ENCODE data around the gene MAF.

The MAF gene

GRCh38 chr16:79595931-79596450 is 4.5 kb downstream of the MAF start:
- H3K9ac ChIP-seq (ENCODE audit: low read length), result peak overlapping the region; percentile 88; the same call in 1 of the 2 replicates
- peak overlapping the region; percentile 79; the same call in 1 of the 2 replicates for H3K27ac ChIP-seq (ENCODE audit: low read length)
- H3K27me3 ChIP-seq (replicated peaks; ENCODE audit: insufficient read depth, low read length), result no peaks in the 10 kb centered on the region
- no peaks in the 10 kb centered on the region for H3K9me3 ChIP-seq (replicated peaks; ENCODE audit: insufficient read depth, low read length)
- H2AFZ ChIP-seq (ENCODE audit: low read length), result no peak overlapping the region
- peak; percentile 11 for DNase-seq
- no peak for TF ChIP-seq CTCF (IDR thresholded peaks at IDR 0.05; ENCODE audit: low read length)
- no peak for TF ChIP-seq EZH2phosphoT487 (IDR thresholded peaks at IDR 0.05; ENCODE audit: low read length)
- no peak for TF ChIP-seq EZH2 (optimal IDR thresholded peaks at IDR 0.05; ENCODE audit: low read depth, low read length)
- peak overlapping the region; percentile 51 for H3K4me2 ChIP-seq (ENCODE audit: low read depth, low read length)
- no peaks in the 10 kb centered on the region for H3K4me1 ChIP-seq (ENCODE audit: low read length)
- 0 out of 2 replicates have a peak, but pooled peaks cover 4% of the 10 kb centered on the region for H4K20me1 ChIP-seq (ENCODE audit: insufficient read depth, low read length)
- peaks cover 44% of the 10 kb centered on the region for H3K79me2 ChIP-seq (ENCODE audit: low read length)
- peak overlapping the region; percentile 79 for H3K4me3 ChIP-seq (ENCODE audit: low read length)
- H3F3A ChIP-seq (ENCODE audit: insufficient read depth, low read length), result peaks cover 57% of the 10 kb centered on the region
- H3K36me3 ChIP-seq (replicated peaks; ENCODE audit: insufficient read depth, low read length), result 0 out of 2 replicates have a peak, but pooled peaks cover 7% of the 10 kb centered on the region
- no peaks in the 10 kb centered on the region for H3K9me2 ChIP-seq (replicated peaks; ENCODE audit: insufficient read depth, low read length)

GRCh38 chr16:79595231-79595641 is 5.3 kb downstream of the MAF start:
- peak; percentile 32 for DNase-seq
- no peaks in the 10 kb centered on the region for H3K9me2 ChIP-seq (replicated peaks; ENCODE audit: insufficient read depth, low read length)
- H3K4me1 ChIP-seq (ENCODE audit: low read length), result no peaks in the 10 kb centered on the region
- H3K9ac ChIP-seq (ENCODE audit: low read length), result peak overlapping the region; percentile 88; the same call in 1 of the 2 replicates
- peak overlapping the region; percentile 79; the same call in 1 of the 2 replicates for H3K27ac ChIP-seq (ENCODE audit: low read length)
- H3K79me2 ChIP-seq (ENCODE audit: low read length), result peaks cover 42% of the 10 kb centered on the region
- no peaks in the 10 kb centered on the region for H3K27me3 ChIP-seq (replicated peaks; ENCODE audit: insufficient read depth, low read length)
- H3K4me3 ChIP-seq (ENCODE audit: low read length), result peak overlapping the region; percentile 79; the same call in 1 of the 2 replicates
- no peak overlapping the region for H2AFZ ChIP-seq (ENCODE audit: low read length)
- TF ChIP-seq EZH2 (optimal IDR thresholded peaks at IDR 0.05; ENCODE audit: low read depth, low read length) (no peak), CTCF (IDR thresholded peaks at IDR 0.05; ENCODE audit: low read length) (no peak), EZH2phosphoT487 (IDR thresholded peaks at IDR 0.05; ENCODE audit: low read length) (no peak)
- peaks cover 57% of the 10 kb centered on the region for H3F3A ChIP-seq (ENCODE audit: insufficient read depth, low read length)
- H3K36me3 ChIP-seq (replicated peaks; ENCODE audit: insufficient read depth, low read length), result 0 out of 2 replicates have a peak, but pooled peaks cover 7% of the 10 kb centered on the region
- no peaks in the 10 kb centered on the region for H3K9me3 ChIP-seq (replicated peaks; ENCODE audit: insufficient read depth, low read length)
- H3K4me2 ChIP-seq (ENCODE audit: low read depth, low read length), result peak overlapping the region; percentile 51; the same call in 1 of the 2 replicates
- 0 out of 2 replicates have a peak, but pooled peaks cover 4% of the 10 kb centered on the region for H4K20me1 ChIP-seq (ENCODE audit: insufficient read depth, low read length)

GRCh38 chr16:79593754-79594153 is 6.8 kb downstream of the MAF start:
- H3K36me3 ChIP-seq (replicated peaks; ENCODE audit: insufficient read depth, low read length), result 0 out of 2 replicates have a peak, but pooled peaks cover 7% of the 10 kb centered on the region
- DNase-seq, result no peak
- peaks cover 34% of the 10 kb centered on the region for H3K79me2 ChIP-seq (ENCODE audit: low read length)
- peaks cover 57% of the 10 kb centered on the region for H3F3A ChIP-seq (ENCODE audit: insufficient read depth, low read length)
- H3K9me2 ChIP-seq (replicated peaks; ENCODE audit: insufficient read depth, low read length), result no peaks in the 10 kb centered on the region
- no peaks in the 10 kb centered on the region for H3K27me3 ChIP-seq (replicated peaks; ENCODE audit: insufficient read depth, low read length)
- H3K27ac ChIP-seq (ENCODE audit: low read length), result no peak overlapping the region
- 0 out of 2 replicates have a peak, but pooled peaks cover 4% of the 10 kb centered on the region for H4K20me1 ChIP-seq (ENCODE audit: insufficient read depth, low read length)
- no peak overlapping the region for H2AFZ ChIP-seq (ENCODE audit: low read length)
- no peak overlapping the region for H3K4me2 ChIP-seq (ENCODE audit: low read depth, low read length)
- H3K9ac ChIP-seq (ENCODE audit: low read length), result no peak overlapping the region
- TF ChIP-seq EZH2 (optimal IDR thresholded peaks at IDR 0.05; ENCODE audit: low read depth, low read length), result no peak
- TF ChIP-seq EZH2phosphoT487 (IDR thresholded peaks at IDR 0.05; ENCODE audit: low read length), result no peak
- TF ChIP-seq CTCF (IDR thresholded peaks at IDR 0.05; ENCODE audit: low read length), result no peak
- H3K4me1 ChIP-seq (ENCODE audit: low read length), result no peaks in the 10 kb centered on the region
- no peaks in the 10 kb centered on the region for H3K9me3 ChIP-seq (replicated peaks; ENCODE audit: insufficient read depth, low read length)
- H3K4me3 ChIP-seq (ENCODE audit: low read length), result no peak overlapping the region
